Hematopoietic multipotent progenitor cell treated with erythropoietin and hydrocortisone succinate and interleukin-3 and kit ligand, for 17 days (in vitro differentiated cells): ENCODE measurements around the gene REG4.
"Not testable (repeated sequence)": the region's sequence is repeated elsewhere in the genome, so short reads cannot be mapped to it uniquely, and the experiment has no call there.

Experiments
- DNase-seq: peaks from one replicate; pipeline ENCODE4 v3.0.0-alpha.2; 2015; ENCODE audit warnings: low spot score

The REG4 gene

GRCh38 chr1:119806489-119806888, 4.8 kb downstream of the REG4 start:
- no peak for DNase-seq

- no peak for DNase-seq
Measured at GRCh38 chr1:119805746-119806145, 5.5 kb downstream of the REG4 start.

GRCh38 chr1:119805247-119805646, 6.0 kb downstream of the REG4 start:
- DNase-seq, result no peak

- no peak for DNase-seq
Measured at GRCh38 chr1:119799599-119800177, 11.6 kb downstream of the REG4 start.

GRCh38 chr1:119799003-119799402, 12.3 kb downstream of the REG4 start:
- no peak for DNase-seq

- DNase-seq, result no peak
Measured at GRCh38 chr1:119797606-119798005, 13.7 kb downstream of the REG4 start.

DNA sequence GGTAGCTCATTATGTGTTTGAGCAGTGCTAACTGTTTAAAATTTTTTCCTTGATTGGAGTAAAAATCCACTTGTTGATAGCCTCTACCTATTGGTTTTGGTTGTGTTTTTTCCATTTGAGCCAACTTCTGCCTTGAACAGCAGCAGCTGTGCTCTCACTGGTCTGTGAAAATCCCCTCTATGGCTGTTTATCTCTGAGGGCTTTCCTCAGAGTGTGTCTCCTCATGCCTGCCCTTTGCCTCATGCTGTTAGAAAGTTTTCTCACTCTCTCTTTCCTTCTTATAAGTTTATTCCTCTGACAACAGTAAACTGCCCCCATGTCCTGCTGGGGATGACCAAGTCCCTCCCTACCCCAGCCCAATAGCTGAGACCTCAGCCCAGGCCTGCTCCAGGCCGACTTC, 14.1 kb downstream of the REG4 start:
- no peak for DNase-seq

DNA sequence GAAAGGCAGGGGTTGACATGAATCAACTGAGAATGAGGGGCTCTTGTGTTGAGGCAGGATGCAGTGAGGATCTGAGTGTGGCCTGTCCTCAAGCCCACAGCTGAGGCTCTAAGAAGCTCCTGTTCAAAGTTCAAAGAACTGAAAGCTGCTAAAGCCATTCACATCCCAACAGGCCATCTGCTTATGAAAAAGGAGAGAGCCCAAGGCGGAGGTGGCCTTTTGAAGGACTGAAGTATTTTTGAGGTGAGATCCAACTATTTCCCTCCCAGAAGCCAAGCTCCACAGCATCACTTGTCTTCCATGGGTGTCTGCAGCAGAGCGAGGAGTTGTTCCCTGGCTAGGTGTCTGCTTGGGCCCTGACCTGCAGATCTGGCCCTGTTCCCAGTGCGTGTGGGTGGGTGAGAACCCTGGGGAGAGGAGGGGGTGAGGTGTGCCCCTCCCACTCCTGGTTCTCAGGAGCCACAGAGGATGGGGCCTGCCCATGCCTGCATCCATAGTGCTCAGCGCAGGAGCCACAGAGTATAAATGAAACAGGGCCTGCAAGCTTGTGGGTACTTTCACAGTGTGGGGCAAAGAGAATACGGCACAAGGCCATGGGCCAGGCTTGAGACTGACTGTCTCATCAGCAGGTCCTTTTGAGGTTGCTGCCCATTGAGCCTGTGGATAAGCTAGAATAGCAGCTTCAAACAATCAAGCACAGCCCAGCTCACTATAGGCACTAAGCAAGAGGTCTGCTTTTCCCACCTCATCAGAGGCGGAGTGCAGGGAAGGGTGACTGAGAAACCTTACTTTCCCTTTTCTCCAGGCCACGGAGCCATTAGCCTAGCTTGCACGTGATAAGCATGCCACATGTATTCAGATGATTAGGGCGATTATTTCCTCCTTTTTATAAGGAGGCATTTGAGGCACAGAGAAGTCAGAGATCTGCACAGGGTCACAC, 15.7 kb downstream of the REG4 start:
- DNase-seq, result no peak

DNA sequence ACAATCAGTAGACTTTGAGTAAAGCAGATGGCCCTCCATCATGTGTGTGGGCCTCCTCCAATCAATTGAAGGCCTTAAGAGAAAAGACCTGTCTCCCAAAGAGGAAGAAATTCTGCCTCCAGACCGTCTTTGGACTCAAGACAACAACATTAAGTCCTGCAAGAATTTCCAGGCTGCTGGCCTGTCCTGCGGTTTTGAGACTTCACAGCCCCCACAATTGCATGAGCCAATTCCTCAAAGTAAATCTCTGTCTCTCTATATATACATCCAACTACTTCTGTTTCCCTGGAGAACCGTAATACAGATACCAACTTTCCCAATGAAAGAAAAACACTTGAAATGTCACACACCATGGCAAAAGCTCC, 16.4 kb downstream of the REG4 start:
- DNase-seq, result no peak

DNA sequence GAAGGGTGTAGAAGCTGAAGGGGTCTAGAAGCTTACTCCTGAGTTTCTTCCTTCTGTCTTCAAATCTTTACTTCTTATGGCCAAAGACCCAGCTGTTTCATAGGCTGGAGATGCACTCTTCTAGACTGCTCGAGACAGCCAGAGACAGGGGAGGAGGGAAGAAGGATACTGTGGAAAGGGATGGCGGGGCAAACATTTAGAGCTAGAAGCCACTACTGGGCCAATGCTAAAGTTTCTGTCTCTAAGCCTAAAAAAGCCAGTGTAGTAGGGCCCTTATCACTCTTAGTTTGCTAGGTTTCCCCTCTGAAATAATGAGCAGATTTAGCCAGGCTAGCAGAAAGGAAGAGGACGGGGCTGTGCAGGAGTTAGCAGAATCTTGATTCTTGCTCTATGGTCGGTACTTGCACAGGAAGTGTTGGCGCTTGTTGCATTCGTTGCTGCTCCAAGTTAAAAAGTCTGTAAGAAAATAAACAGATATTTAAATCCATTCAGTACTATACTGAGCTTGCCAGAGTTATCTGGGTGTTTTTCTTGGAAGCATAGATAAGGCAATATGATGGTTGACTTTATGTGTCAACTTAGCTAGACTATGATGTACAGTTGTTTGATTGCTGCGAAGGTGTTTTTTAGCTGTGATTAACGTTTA, 16.9 kb downstream of the REG4 start:
- no peak for DNase-seq

- no peak for DNase-seq
Measured at GRCh38 chr1:119791377-119791776, 19.9 kb downstream of the REG4 start.

GRCh38 chr1:119790451-119791198, 20.6 kb downstream of the REG4 start:
- no peak for DNase-seq

DNA sequence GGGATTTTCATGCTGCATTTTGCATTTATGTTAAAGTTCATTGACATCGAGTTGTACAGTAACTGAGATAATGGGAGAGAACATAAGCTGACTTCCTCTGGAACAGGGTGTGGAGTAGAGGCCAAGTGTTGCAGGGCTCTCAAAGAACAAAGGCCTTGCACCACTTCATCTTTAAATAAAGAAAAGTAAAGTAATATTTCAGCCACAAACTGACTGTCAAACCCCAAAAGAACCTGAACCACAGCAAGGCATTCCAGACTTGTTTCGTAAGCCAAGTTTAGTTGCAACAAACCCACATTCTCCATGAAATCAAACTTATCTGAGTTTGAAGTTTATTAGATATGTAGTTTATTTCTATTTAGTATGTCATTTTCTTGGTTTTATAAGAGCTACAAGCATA, 23.5 kb downstream of the REG4 start:
- no peak for DNase-seq

DNA sequence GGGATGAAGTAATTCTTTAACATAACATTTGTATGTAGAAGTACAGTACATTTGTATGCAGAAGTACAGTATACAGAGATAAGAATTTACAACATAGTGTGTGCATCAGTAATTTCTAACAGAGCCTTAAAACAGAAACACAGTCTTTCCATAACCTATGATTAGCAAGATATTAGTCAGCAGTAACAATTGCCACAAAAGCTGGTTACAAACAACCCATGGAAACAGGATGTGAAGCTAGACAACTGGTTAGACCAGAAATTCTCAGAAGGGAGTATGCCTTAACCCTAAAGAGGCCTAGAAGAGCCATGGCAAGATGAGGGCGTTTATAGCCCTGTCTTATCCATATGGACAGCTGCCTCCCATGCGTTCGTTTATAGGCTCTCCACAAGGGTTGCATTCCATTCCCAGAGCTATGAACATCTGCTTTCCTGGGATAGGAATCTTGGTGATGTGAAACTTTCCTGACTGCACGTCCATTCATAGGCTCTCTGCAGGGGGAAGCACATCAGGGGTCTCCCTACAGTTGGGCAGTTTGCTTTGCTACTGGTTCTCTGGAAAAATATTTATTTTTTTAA, 24.7 kb downstream of the REG4 start:
- not testable (repeated sequence) for DNase-seq

DNA sequence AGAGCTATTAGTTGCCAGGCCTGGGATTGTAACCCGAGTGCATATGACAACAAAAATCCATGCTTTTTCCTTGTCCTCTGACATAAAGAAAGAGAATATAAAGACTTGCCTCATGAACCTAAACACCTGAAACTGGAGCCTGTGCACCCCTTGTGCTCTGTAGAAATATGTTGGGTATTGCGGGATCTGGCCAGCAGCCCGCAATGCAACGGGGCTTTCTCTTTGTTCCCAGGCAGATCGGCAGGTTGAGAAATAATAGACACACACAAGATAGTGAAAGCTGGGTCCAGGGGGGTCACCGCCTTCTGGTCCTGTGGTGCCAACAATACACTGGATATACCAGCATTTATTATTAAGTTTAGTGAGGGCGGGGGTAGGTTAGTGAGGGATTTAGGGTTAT, 25.2 kb downstream of the REG4 start:
- not testable (repeated sequence) for DNase-seq

GRCh38 chr1:119784191-119784781, 27.0 kb downstream of the REG4 start:
- DNase-seq, result no peak

GRCh38 chr1:119783354-119784185, 27.7 kb downstream of the REG4 start:
- DNase-seq, result no peak

DNA sequence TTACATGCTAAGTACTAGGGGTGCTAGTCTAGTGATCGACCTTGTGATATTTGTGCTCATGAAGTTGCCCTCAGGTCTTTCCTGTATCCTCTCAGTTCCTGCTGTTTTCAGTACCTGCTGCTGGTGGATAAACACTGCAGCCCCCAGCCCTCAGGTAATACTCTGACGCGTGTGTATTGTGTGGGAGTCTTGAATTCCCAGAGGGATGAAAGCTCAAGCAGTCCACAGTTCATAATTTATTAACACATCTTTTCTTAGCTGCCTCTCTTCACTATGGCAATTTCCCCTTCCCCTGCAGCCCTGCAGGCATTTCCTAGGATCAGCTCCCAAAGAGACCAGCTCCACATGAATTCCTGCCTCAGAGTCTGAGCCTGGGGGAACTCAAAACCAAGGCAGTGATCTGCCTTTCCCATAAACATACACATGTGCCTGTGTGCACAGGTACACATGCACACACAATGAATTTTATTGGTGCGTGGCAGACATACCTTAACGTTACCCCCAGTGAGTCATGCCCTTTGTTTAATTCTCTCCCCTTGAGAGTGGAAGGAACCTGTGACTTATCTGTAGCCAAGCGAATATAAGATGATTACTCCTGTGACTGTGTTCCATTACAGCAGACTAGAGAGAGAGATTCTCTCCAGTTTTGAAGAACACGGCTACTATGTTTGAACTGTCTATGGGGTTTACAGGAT, 28.5 kb downstream of the REG4 start:
- DNase-seq, result no peak

DNA sequence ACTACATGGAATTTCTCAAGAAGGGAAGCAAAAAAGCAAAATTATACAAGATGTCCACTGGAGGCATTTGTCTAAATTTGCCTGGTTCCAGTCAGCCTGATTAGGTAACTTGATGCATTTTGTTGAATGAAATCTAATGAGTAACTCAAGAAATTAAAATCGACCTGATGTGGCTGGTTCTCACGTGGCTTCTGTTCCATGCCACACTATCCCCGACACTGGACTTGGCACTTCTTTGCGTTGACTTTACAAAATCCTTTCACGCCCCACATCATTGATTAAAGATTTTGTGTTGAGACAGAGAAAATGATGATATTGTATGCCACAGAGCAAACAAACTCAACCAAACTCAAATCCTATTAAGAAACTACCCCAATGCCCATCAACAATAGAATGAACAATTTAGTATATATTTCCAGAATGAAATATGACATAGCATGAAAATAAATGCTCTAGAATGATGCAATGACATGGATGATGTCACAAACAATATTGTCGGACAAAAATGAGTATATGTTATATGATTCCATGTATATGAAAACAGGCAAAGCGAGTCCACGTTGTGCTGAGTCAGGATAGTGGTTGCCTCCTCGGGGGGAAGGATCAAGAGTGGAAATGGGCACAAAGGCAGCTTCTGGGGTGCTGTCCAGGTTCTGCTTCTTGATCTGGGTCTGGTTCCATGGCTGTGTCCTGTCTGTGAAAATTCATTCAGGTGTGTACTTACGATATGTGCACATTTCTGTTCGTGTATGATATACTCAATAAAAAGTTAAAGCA, 29.6 kb downstream of the REG4 start:
- no peak for DNase-seq
